IPS-20b (cell line): Measurements from ENCODE around the gene SLC27A4.

Experiments used
- H3K27ac ChIP-seq: one replicate; pipeline ENCODE4 v1.5.1; 2013; ENCODE audit warnings: low read length
- H3K27me3 ChIP-seq: 2 replicates; pipeline ENCODE4 v1.6.1; 2013; ENCODE audit warnings: mild to moderate bottlenecking, low read length, inconsistent platforms; ENCODE audit not compliant: insufficient read depth
- H3K36me3 ChIP-seq: 2 replicates; pipeline ENCODE4 v1.6.1; 2013; ENCODE audit warnings: low read depth, mild to moderate bottlenecking, inconsistent platforms, low read length, moderate library complexity; ENCODE audit not compliant: insufficient read depth
- H3K4me1 ChIP-seq: 2 replicates; pipeline ENCODE4 v1.6.1; 2013; ENCODE audit warnings: mild to moderate bottlenecking, control low read depth, inconsistent platforms, low read length, moderate library complexity; ENCODE audit not compliant: insufficient read depth
- H3K4me3 ChIP-seq: 2 replicates; pipeline ENCODE4 v1.5.1; 2013; ENCODE audit warnings: mild to moderate bottlenecking, low read length, inconsistent platforms
- H3K9ac ChIP-seq: 2 replicates; pipeline ENCODE4 v1.6.1; 2013; ENCODE audit warnings: low read depth, mild to moderate bottlenecking, inconsistent platforms, low read length, moderate library complexity
- H3K9me3 ChIP-seq: 2 replicates; pipeline ENCODE4 v1.6.1; 2013; ENCODE audit warnings: mild to moderate bottlenecking, low read depth, low read length, inconsistent platforms; ENCODE audit not compliant: insufficient read depth

SLC27A4 gene

DNA sequence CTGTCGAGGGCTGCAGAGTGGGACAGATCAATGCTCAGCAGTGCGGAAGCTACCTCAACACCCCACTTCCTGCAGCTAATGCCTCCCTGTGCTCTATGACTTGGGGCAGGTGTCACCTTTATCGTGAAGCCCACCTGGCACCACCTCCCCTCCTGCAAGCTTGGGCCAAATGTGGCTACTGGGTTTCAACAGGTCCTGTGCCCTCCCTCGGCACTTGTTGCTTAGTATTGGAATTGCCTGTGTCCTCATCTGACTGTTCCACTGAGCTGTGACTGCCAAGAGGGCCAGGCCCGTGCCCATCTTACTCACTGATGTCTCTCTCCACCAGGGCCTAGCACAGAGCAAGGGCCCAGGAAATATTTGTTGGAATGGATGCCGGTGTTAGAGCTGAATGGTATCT, 9.4 kb downstream of the SLC27A4 start:
- H3K4me3 ChIP-seq: no peak overlapping the region
- H3K36me3 ChIP-seq: peaks cover 49% of the 10 kb centered on the region
- H3K27me3 ChIP-seq: no peaks in the 10 kb centered on the region
- no peaks in the 10 kb centered on the region for H3K4me1 ChIP-seq
- H3K9ac ChIP-seq: no peak overlapping the region
- H3K27ac ChIP-seq: no peak overlapping the region
- H3K9me3 ChIP-seq: no peaks in the 10 kb centered on the region

DNA sequence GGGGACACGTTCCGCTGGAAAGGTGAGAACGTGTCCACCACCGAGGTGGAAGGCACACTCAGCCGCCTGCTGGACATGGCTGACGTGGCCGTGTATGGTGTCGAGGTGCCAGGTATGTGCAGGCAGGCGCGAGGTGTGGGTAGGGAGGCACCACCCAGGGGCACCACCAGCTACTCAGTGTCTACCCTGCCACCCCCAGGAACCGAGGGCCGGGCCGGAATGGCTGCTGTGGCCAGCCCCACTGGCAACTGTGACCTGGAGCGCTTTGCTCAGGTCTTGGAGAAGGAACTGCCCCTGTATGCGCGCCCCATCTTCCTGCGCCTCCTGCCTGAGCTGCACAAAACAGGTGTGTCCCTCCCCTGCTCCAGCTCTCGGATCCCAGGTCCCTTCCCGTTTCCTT, 15.1 kb downstream of the SLC27A4 start:
- Histone ChIP-seq H3K9ac (no peak overlapping the region), H3K4me1 (no peaks in the 10 kb centered on the region)

DNA sequence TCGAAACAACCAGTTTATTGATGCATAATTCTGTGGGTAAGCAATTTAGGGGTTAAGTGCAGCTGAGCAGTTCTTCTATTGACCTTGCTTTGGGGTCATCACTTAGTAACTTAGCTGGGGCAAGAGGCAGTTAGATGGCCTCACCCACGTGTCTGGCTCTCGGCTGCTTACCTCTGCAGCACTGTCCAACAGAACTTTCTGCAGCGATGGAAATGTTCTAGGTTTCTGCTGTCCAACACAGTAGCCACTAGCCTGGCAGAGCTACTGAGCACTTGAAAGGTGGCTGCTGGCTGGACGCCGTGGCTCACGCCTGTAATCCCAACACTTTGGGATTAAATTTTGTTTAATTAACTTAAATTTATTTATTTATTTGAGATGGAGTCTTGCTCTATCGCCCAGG, 17.8 kb downstream of the SLC27A4 start:
- Histone ChIP-seq H3K4me1 (no peaks in the 10 kb centered on the region), H3K27me3 (peaks cover 23% of the 10 kb centered on the region), H3K4me3 (no peak overlapping the region), H3K27ac (no peak overlapping the region), H3K9me3 (no peaks in the 10 kb centered on the region), H3K9ac (no peak overlapping the region), H3K36me3 (no peaks in the 10 kb centered on the region; the same call in 1 of the 2 replicates)

More for the DNA sequence above, 15.1 kb downstream of the SLC27A4 start:
- H3K4me3 ChIP-seq: no peak overlapping the region
- no peak overlapping the region for H3K27ac ChIP-seq
- H3K27me3 ChIP-seq: no peaks in the 10 kb centered on the region
- H3K36me3 ChIP-seq: peaks cover 4% of the 10 kb centered on the region
- H3K9me3 ChIP-seq: no peaks in the 10 kb centered on the region

DNA sequence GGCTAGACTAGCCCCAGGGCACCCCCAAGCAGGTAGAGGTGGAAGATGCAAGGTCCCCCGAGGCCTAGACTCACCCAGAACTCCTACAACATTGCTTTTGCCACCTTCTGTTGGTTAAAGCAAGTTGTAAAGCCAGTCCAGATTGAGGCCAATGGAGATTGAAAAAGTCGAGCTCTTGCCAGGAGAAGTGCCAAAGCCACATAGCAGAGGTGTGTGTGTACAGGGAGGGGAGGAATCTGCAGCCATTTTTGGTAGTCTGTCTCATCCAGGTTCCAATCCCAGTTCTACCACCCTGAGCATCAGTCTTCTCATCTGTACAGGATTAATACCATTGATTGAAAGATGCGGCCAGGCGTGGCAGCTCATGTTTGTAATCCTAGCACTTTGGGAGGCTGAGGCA, 18.5 kb downstream of the SLC27A4 start:
- Histone ChIP-seq H3K36me3 (no peaks in the 10 kb centered on the region; the same call in 1 of the 2 replicates), H3K4me3 (no peak overlapping the region), H3K9me3 (no peaks in the 10 kb centered on the region), H3K4me1 (peaks cover 1% of the 10 kb centered on the region; the same call in 1 of the 2 replicates), H3K9ac (no peak overlapping the region), H3K27ac (no peak overlapping the region), H3K27me3 (peaks cover 31% of the 10 kb centered on the region)

DNA sequence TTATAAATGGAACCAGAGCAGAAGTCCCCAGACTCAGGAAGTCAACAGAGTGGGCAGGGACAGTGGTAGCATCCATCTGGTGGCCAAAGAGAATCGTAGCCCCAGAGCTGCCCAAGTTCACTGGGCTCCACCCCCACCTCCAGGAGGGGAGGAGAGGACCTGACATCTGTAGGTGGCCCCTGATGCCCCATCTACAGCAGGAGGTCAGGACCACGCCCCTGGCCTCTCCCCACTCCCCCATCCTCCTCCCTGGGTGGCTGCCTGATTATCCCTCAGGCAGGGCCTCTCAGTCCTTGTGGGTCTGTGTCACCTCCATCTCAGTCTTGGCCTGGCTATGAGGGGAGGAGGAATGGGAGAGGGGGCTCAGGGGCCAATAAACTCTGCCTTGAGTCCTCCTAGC, 20.5 kb downstream of the SLC27A4 start:
- Histone ChIP-seq H3K9me3 (no peaks in the 10 kb centered on the region), H3K27ac (no peak overlapping the region), H3K4me3 (no peak overlapping the region), H3K36me3 (no peaks in the 10 kb centered on the region; the same call in 1 of the 2 replicates), H3K9ac (no peak overlapping the region), H3K27me3 (peaks cover 49% of the 10 kb centered on the region), H3K4me1 (peaks cover 14% of the 10 kb centered on the region)

DNA sequence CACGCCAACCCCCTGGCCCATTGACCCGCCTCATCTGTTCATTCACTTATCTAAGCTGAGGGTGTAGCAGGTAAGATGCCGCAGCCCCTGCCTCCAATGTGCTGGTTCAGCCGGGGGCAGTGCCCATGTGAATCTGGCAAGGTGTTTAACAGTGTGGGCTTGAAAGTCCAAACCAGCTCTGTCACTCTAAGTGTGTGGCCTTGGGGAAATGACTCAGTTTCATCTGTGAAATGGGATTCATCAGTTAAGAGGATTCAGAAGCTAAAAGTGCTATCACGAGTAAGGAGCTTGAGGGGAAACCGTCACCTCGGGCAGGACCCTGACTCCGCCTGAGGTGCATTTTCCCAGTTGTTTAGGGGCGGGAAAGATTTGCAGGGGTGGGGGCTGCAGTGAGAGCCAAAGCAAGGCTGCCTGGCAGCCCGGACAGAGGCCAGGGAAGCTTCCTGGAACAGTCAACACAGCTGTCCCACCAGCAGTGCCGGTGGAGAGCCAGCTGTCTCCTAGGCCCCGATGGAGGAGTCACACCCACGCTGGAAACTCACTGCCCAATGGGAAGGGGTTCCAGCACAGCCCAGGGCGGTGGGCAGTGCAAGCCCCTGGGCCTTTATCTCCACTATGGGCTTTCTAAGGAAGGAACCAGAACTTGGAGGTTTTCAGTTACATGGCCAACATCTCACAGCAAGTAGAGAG, 21.1 kb downstream of the SLC27A4 start:
- H3K36me3 ChIP-seq: no peaks in the 10 kb centered on the region
- H3K4me3 ChIP-seq: peak overlapping the region; percentile 45; the same call in 1 of the 2 replicates
- peaks cover 15% of the 10 kb centered on the region for H3K4me1 ChIP-seq
- H3K27me3 ChIP-seq: peaks cover 55% of the 10 kb centered on the region
- no peaks in the 10 kb centered on the region for H3K9me3 ChIP-seq
- no peak overlapping the region for H3K27ac ChIP-seq
- no peak overlapping the region for H3K9ac ChIP-seq

DNA sequence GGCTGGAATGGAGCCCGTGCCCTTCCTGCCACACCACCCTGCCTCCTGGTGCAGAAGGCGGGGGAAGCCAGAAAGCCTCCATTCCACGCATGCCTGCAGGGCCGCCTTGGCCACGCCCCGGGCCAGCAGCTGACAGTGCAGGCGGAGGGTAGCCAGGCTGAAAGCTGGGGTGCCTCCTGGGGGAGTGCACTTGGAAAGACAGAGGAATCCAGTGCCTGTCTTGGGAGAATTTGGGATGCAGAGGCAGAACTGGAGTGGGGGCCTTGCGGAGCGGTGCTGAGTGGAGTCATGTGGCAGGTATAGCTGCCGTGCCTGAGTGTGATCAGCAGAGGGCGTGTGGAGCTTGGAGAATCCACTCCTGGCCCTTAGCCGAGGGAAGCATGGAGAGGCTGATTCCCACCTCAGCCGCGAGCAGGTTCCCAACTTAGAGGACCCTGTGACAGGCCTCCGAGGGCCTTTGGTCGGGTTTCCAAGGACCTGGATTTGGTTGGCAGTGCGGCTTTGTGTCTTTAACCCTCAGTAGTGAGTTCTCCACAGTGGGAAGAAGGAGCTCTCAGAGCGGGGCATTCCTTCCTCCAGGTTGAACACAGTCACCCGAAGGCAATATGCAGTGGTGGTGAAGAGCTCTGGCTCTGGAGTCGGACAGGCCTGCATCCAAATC, 21.8 kb downstream of the SLC27A4 start:
- no peaks in the 10 kb centered on the region for H3K36me3 ChIP-seq
- H3K4me3 ChIP-seq: peak overlapping the region; percentile 45
- H3K9ac ChIP-seq: no peak overlapping the region
- H3K9me3 ChIP-seq: no peaks in the 10 kb centered on the region
- H3K4me1 ChIP-seq: peaks cover 15% of the 10 kb centered on the region
- no peak overlapping the region for H3K27ac ChIP-seq
- H3K27me3 ChIP-seq: peaks cover 62% of the 10 kb centered on the region

DNA sequence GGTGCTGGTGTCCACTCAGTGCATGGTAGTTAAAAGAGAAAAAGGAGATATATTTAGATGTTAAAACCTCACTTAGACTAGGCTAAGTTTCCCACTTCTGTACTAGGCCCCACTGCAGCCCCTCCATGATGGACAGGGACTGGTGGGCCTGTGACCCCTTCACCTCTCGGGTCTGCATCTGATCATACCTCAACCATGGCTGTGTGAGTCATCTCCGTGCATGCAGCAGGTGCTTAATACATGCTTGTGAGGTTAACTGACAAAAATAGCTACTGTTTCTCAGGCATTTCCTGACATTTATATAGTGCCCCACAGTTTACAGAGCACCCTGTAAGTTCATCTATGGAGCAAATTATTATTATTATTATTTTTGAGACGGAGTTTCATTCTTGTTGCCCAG, 22.4 kb downstream of the SLC27A4 start:
- H3K4me3 ChIP-seq: no peak overlapping the region
- peaks cover 68% of the 10 kb centered on the region for H3K27me3 ChIP-seq
- H3K9me3 ChIP-seq: no peaks in the 10 kb centered on the region
- no peak overlapping the region for H3K9ac ChIP-seq
- peaks cover 15% of the 10 kb centered on the region for H3K4me1 ChIP-seq
- no peaks in the 10 kb centered on the region for H3K36me3 ChIP-seq
- no peak overlapping the region for H3K27ac ChIP-seq

DNA sequence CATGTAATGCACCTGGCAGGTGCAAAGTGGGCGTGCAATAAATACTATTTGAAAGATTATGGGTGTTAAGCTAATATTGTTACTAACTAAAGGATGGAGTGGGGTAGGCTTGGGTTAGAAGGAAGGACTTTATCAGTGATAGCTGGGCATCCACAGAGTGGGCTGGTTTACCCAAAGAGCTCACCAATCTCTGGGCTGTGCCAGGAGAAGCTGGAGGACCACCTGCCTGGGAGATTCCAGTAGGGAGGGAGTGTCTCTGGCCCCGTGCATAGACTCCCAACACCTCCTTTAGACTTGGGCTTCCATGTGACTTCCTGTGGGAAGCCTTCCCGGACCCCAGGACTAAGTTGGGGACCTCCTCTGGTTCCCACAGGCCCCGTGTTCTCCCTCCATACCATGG, 25.2 kb downstream of the SLC27A4 start:
- H3K9me3 ChIP-seq: no peaks in the 10 kb centered on the region
- peaks cover 15% of the 10 kb centered on the region for H3K4me1 ChIP-seq
- no peaks in the 10 kb centered on the region for H3K36me3 ChIP-seq
- H3K27ac ChIP-seq: no peak overlapping the region
- H3K9ac ChIP-seq: peak overlapping the region; percentile 65; the same call in 1 of the 2 replicates
- peak overlapping the region; percentile 60 for H3K4me3 ChIP-seq
- peaks cover 83% of the 10 kb centered on the region for H3K27me3 ChIP-seq

DNA sequence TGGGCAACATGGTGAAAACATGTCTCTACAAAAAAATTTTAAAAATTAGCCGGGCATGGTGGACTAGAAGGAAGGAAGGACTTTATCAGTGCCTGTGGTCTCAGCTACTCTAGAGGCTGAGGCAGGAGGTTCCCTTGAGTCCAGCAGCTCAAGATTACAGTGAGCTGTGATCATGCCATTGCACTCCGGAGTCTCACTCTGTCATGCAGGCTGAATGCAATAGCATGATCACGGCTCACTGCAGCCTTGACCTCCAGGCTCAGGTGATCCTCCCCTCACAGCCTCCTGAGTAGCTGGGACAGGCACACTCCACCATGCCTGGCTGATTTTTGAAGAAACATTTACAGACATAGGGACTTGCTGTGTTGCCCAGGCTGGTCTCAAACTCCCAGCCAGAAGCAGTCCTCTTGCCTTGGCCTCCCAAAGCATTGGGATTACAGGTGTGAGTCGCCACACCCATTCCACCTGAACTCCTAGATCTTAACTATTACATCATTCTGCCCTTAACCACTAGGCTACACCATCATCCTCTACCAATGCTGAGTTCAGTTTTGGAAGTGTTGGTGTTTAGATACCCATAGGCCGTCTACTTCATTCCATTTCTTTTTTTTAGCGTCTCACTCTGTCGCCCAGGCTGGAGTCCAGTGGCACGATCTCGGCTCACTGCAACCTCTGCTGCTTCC, 28.8 kb downstream of the SLC27A4 start:
- no peak overlapping the region for H3K4me3 ChIP-seq
- H3K9ac ChIP-seq: no peak overlapping the region
- H3K27ac ChIP-seq: no peak overlapping the region
- H3K4me1 ChIP-seq: peaks cover 17% of the 10 kb centered on the region
- no peaks in the 10 kb centered on the region for H3K36me3 ChIP-seq
- no peaks in the 10 kb centered on the region for H3K9me3 ChIP-seq
- peaks cover 50% of the 10 kb centered on the region for H3K27me3 ChIP-seq

DNA sequence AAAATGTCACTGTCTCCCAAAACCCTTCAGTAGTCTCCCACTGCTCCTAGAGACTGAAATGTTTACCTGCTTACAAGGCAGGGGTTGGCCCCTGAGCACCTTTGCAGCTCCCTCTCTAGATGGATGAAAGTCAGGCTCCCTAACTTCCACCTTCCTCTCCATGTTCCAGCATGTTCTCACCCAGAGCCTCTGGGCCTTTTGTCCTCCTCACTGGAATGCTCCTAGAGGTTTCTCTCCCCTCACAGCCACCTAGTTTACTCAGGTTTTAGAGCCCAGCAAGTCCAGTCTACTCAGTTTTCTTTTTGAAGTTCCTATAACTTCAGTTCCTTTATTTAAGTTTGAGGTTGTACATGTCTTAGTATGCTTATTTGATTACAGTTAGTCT, 30.0 kb downstream of the SLC27A4 start:
- no peaks in the 10 kb centered on the region for H3K36me3 ChIP-seq
- H3K4me1 ChIP-seq: peaks cover 12% of the 10 kb centered on the region
- peak overlapping the region; percentile 94 for H3K4me3 ChIP-seq
- peak overlapping the region; percentile 84; the same call in 1 of the 2 replicates for H3K9ac ChIP-seq
- no peaks in the 10 kb centered on the region for H3K9me3 ChIP-seq
- no peak overlapping the region for H3K27ac ChIP-seq
- H3K27me3 ChIP-seq: peaks cover 39% of the 10 kb centered on the region
